ENCODE data around the gene IGFBP7. TPM values are rescaled to one million over a fixed set of nuclear protein-coding genes. Genes with fewer than 3 reads are reported as not detected.

Gene IGFBP7
- total RNA-seq, 2 donors from 2014 or later, result 1.1 TPM; not detected in 1

- Mint-ChIP-seq H3K27me3 (ENCODE audit: insufficient read depth) (no peaks in the 10 kb centered on the region), H3K36me3 (ENCODE audit: low read depth) (no peaks in the 10 kb centered on the region), H3K4me1 (no peaks in the 10 kb centered on the region), H3K9me3 (peaks cover 4% of the 10 kb centered on the region), H3K4me3 (no peak overlapping the region), H3K27ac (no peak overlapping the region)
- no peaks in the 10 kb centered on the region for H3K27me3 ChIP-seq (ENCODE audit: control insufficient read depth, insufficient read depth, low read length, poor library complexity, severe bottlenecking)
- H3K9me3 ChIP-seq (ENCODE audit: control insufficient read depth, low read length), result no peaks in the 10 kb centered on the region
- H3K27ac ChIP-seq (ENCODE audit: low read depth, low read length), result no peak overlapping the region
- no peak overlapping the region for H3K9ac ChIP-seq (ENCODE audit: extremely low read depth, low read length, poor library complexity, severe bottlenecking)
- DNase-seq, result no peak
- TF ChIP-seq CTCF (conservative IDR thresholded peaks at IDR 0.05), result no peak
- H3K4me3 ChIP-seq (ENCODE audit: low read length), result no peak overlapping the region
- H3K36me3 ChIP-seq (ENCODE audit: control insufficient read depth, insufficient read depth, low read length), result no peaks in the 10 kb centered on the region
- WGBS, 2 experiments (ENCODE audit: insufficient coverage in 1 of 2, insufficient read length in 1 of 2), result 96% methylated on average over 1 of the region's 1 CpG; no CpG with 5 or more reads in 1 of the 2 experiments
- H3K4me1 ChIP-seq (ENCODE audit: control insufficient read depth, insufficient read depth, low read length), result no peaks in the 10 kb centered on the region
These were observed 65.2 kb downstream of the IGFBP7 start for GRCh38 chr4:57044996-57045395.

- H3K27me3 ChIP-seq (ENCODE audit: control insufficient read depth, insufficient read depth, low read length, poor library complexity, severe bottlenecking), result no peaks in the 10 kb centered on the region
- no peak overlapping the region for H3K9ac ChIP-seq (ENCODE audit: extremely low read depth, low read length, poor library complexity, severe bottlenecking)
- no peak overlapping the region for H3K4me3 Mint-ChIP-seq
- no peaks in the 10 kb centered on the region for H3K9me3 ChIP-seq (ENCODE audit: control insufficient read depth, low read length)
- TF ChIP-seq CTCF (conservative IDR thresholded peaks at IDR 0.05), result no peak
- peaks cover under 1% of the 10 kb centered on the region for H3K27me3 Mint-ChIP-seq (ENCODE audit: insufficient read depth)
- no peaks in the 10 kb centered on the region for H3K4me1 Mint-ChIP-seq
- H3K27ac ChIP-seq (ENCODE audit: low read depth, low read length), result no peak overlapping the region
- peaks cover 4% of the 10 kb centered on the region for H3K9me3 Mint-ChIP-seq
- no peak overlapping the region for H3K4me3 ChIP-seq (ENCODE audit: low read length)
- WGBS, 2 experiments (ENCODE audit: insufficient coverage in 1 of 2, insufficient read length in 1 of 2), result 93 to 100% methylated on average over 1 of the region's 1 CpG
- no peaks in the 10 kb centered on the region for H3K36me3 ChIP-seq (ENCODE audit: control insufficient read depth, insufficient read depth, low read length)
- no peaks in the 10 kb centered on the region for H3K4me1 ChIP-seq (ENCODE audit: control insufficient read depth, insufficient read depth, low read length)
- no peak for DNase-seq
- H3K36me3 Mint-ChIP-seq (ENCODE audit: low read depth), result no peaks in the 10 kb centered on the region
- H3K27ac Mint-ChIP-seq, result no peak overlapping the region
These were observed 65.9 kb downstream of the IGFBP7 start for GRCh38 chr4:57044279-57044678.

- H3K4me3 Mint-ChIP-seq, result no peak overlapping the region
- peaks cover 4% of the 10 kb centered on the region for H3K9me3 Mint-ChIP-seq
- H3K4me1 Mint-ChIP-seq, result no peaks in the 10 kb centered on the region
- H3K4me1 ChIP-seq (ENCODE audit: control insufficient read depth, insufficient read depth, low read length), result no peaks in the 10 kb centered on the region
- H3K27me3 Mint-ChIP-seq (ENCODE audit: insufficient read depth), result peaks cover 2% of the 10 kb centered on the region
- DNase-seq, result no peak
- H3K27ac ChIP-seq (ENCODE audit: low read depth, low read length), result no peak overlapping the region
- H3K27me3 ChIP-seq (ENCODE audit: control insufficient read depth, insufficient read depth, low read length, poor library complexity, severe bottlenecking), result no peaks in the 10 kb centered on the region
- H3K4me3 ChIP-seq (ENCODE audit: low read length), result no peak overlapping the region
- H3K9ac ChIP-seq (ENCODE audit: extremely low read depth, low read length, poor library complexity, severe bottlenecking), result no peak overlapping the region
- no peaks in the 10 kb centered on the region for H3K36me3 ChIP-seq (ENCODE audit: control insufficient read depth, insufficient read depth, low read length)
- H3K36me3 Mint-ChIP-seq (ENCODE audit: low read depth), result no peaks in the 10 kb centered on the region
- H3K9me3 ChIP-seq (ENCODE audit: control insufficient read depth, low read length), result no peaks in the 10 kb centered on the region
- H3K27ac Mint-ChIP-seq, result no peak overlapping the region
- WGBS, 2 experiments (ENCODE audit: insufficient coverage in 1 of 2, insufficient read length in 1 of 2), result 78 to 83% methylated on average over 5 to 6 of the region's 6 CpGs
- TF ChIP-seq CTCF (conservative IDR thresholded peaks at IDR 0.05), result no peak
These were observed 66.6 kb downstream of the IGFBP7 start for GRCh38 chr4:57043347-57044251.
